Neuronal stem cell (in vitro differentiated cells): ENCODE results near the gene ESYT2.

Experiments
- DNase-seq: peaks from one replicate; pipeline ENCODE4 v3.0.0-alpha.2; 2013; ENCODE audit warnings: low spot score
- H2AFZ ChIP-seq: one replicate; pipeline ENCODE4 v1.6.1; 2013; ENCODE audit warnings: mild to moderate bottlenecking, low read length, inconsistent platforms
- H2AK5ac ChIP-seq: 2 replicates; pipeline ENCODE4 v1.6.1; 2013; ENCODE audit warnings: low read depth, mild to moderate bottlenecking, inconsistent platforms, low read length, moderate library complexity, mixed read lengths
- H2BK120ac ChIP-seq: 2 replicates; pipeline ENCODE4 v1.6.1; 2013; ENCODE audit warnings: low read depth, mild to moderate bottlenecking, inconsistent platforms, low read length, moderate library complexity, mixed read lengths
- H2BK12ac ChIP-seq: one replicate; pipeline ENCODE4 v1.6.1; 2013; ENCODE audit warnings: low read length, inconsistent platforms
- H2BK15ac ChIP-seq: 2 replicates; pipeline ENCODE4 v1.6.1; 2013; ENCODE audit warnings: mild to moderate bottlenecking, low read length, inconsistent platforms, mixed read lengths
- H2BK5ac ChIP-seq: one replicate; pipeline ENCODE4 v1.6.1; 2013; ENCODE audit warnings: inconsistent platforms, mild to moderate bottlenecking, low read length, moderate library complexity
- H3K14ac ChIP-seq: one replicate; pipeline ENCODE4 v1.6.1; 2013; ENCODE audit warnings: low read length, inconsistent platforms
- H3K18ac ChIP-seq: 2 replicates; pipeline ENCODE4 v1.6.1; 2013; ENCODE audit warnings: low read length, inconsistent platforms
- H3K23ac ChIP-seq: 2 replicates; pipeline ENCODE4 v1.6.1; 2013; ENCODE audit warnings: low read depth, mild to moderate bottlenecking, mixed read lengths, low read length, inconsistent platforms; ENCODE audit not compliant: poor library complexity
- H3K27ac ChIP-seq: replicated peaks from 3 replicates; pipeline ENCODE4 v1.5.1; 2013; ENCODE audit warnings: low read length, inconsistent platforms
- H3K27me3 ChIP-seq, 3 experiments: 2 replicates each; pipeline ENCODE4 v1.6.1; 2013; ENCODE audit warnings: low read length in 3 of 3, mild to moderate bottlenecking in 2 of 3, inconsistent platforms in 1 of 3, low read depth in 1 of 3, mixed read lengths in 1 of 3, moderate library complexity in 1 of 3; ENCODE audit not compliant: control insufficient read depth in 3 of 3, insufficient read depth in 3 of 3
- H3K36me3 ChIP-seq, 2 donors: replicated peaks in 1 of 2; 2 replicates each; pipeline ENCODE4 v1.6.1; 2013; ENCODE audit warnings: low read length in 2 of 2; ENCODE audit not compliant: control insufficient read depth in 2 of 2, insufficient read depth in 2 of 2
- H3K4ac ChIP-seq: 2 replicates; pipeline ENCODE4 v1.6.1; 2013; ENCODE audit warnings: inconsistent platforms, mild to moderate bottlenecking, low read length, moderate library complexity
- H3K4me1 ChIP-seq, 2 donors: 1 replicate in 1 of 2; 2 replicates in 1 of 2; pipeline ENCODE4 v1.6.1; 2013; ENCODE audit warnings: low read length in 2 of 2, low read depth in 1 of 2; ENCODE audit not compliant: control insufficient read depth in 2 of 2, insufficient read depth in 1 of 2
- H3K4me2 ChIP-seq: one replicate; pipeline ENCODE4 v1.6.1; 2013; ENCODE audit warnings: mild to moderate bottlenecking, low read length, inconsistent platforms; ENCODE audit not compliant: insufficient read depth, poor library complexity, severe bottlenecking
- H3K4me3 ChIP-seq, 2 donors: 2 replicates each; pipeline ENCODE4 v1.5.1; 2013; ENCODE audit warnings: low read length in 2 of 2, mild to moderate bottlenecking in 2 of 2, inconsistent platforms in 1 of 2, moderate library complexity in 1 of 2
- H3K79me1 ChIP-seq: one replicate; pipeline ENCODE4 v1.6.1; 2013; ENCODE audit warnings: low read depth, mild to moderate bottlenecking, inconsistent platforms, low read length, moderate library complexity
- H3K9ac ChIP-seq: one replicate; pipeline ENCODE4 v1.6.1; 2013; ENCODE audit warnings: mild to moderate bottlenecking, low read depth, low read length, inconsistent platforms; ENCODE audit not compliant: poor library complexity
- H3K9me3 ChIP-seq, 2 donors: replicated peaks in 1 of 2; 2 replicates each; pipeline versions ENCODE3 to v1.6.1; 2013; ENCODE audit warnings: low read length in 2 of 2, mild to moderate bottlenecking in 2 of 2, inconsistent platforms in 1 of 2, low read depth in 1 of 2, mixed read lengths in 1 of 2, moderate library complexity in 1 of 2; ENCODE audit not compliant: control insufficient read depth in 2 of 2, insufficient read depth in 1 of 2
- H4K8ac ChIP-seq: one replicate; pipeline ENCODE4 v1.6.1; 2013; ENCODE audit warnings: low read depth, mild to moderate bottlenecking, inconsistent platforms, low read length, moderate library complexity
- H4K91ac ChIP-seq: one replicate; pipeline ENCODE4 v1.6.1; 2013; ENCODE audit warnings: low read length, low read depth, mild to moderate bottlenecking, inconsistent platforms; ENCODE audit not compliant: poor library complexity

ESYT2 gene

DNA sequence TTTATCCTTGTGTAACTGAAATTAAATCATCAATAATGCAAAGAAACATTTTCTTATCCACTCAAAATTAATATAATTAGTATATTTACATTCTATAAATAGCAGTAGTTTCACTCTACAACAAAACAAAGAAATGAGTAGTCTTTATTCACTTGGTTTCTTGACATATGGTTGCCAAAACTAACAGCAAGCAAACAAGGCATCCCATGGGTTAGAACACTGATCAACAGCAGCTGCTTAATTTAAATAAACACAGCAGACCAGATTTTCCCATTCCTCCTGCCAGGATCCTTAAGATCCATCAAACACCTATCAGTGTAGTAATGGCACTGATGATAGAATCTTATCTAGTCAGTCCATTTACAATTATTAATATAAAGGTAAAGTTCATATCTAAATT lies 146.9 kb downstream of the ESYT2 start:
- no peaks in the 10 kb centered on the region for H3K79me1 ChIP-seq
- no peak overlapping the region for H2BK5ac ChIP-seq
- H3K4ac ChIP-seq: no peak overlapping the region
- no peak overlapping the region for H4K8ac ChIP-seq
- no peak overlapping the region for H2BK12ac ChIP-seq
- H2AK5ac ChIP-seq: no peak overlapping the region
- no peak overlapping the region for H3K9ac ChIP-seq
- H2BK15ac ChIP-seq: no peak overlapping the region
- no peak overlapping the region for H3K4me2 ChIP-seq
- H2AFZ ChIP-seq: no peak overlapping the region
- no peaks in the 10 kb centered on the region for H3K27me3 ChIP-seq
- H3K18ac ChIP-seq: no peak overlapping the region
- no peak overlapping the region for H3K4me3 ChIP-seq
- H3K27ac ChIP-seq: no peak overlapping the region
- H3K9me3 ChIP-seq: peaks cover 0 to 1% of the 10 kb centered on the region in 2 donors
- H3K14ac ChIP-seq: no peak overlapping the region
- H4K91ac ChIP-seq: no peak overlapping the region
- no peak for DNase-seq
- peaks cover 26 to 100% of the 10 kb centered on the region in 2 donors for H3K36me3 ChIP-seq
- H3K4me1 ChIP-seq: no peaks in the 10 kb centered on the region
- no peak overlapping the region for H3K23ac ChIP-seq
- H2BK120ac ChIP-seq: no peak overlapping the region
